ENCODE measurements around the gene ZNF808. TPM values are rescaled to one million over a fixed set of nuclear protein-coding genes. Genes with fewer than 3 reads are reported as not detected.
A peak's percentile ranks its signal among the peaks of the same experiment; 100 is the strongest.
"Not testable (repeated sequence)": the region's sequence is repeated elsewhere in the genome, so short reads cannot be mapped to it uniquely, and the experiment has no call there.

Gene ZNF808
- polyA plus RNA-seq, 1 donor: 14.8 TPM

GRCh38 chr19:52535385-52535770 is 7.9 kb downstream of the ZNF808 start:
- DNase-seq; H3K9me3 ChIP-seq (ENCODE audit: control insufficient read depth, low read depth, low read length): not testable (repeated sequence)
- peak overlapping the region; percentile 58 for H3K4me3 ChIP-seq (ENCODE audit: low read length)

GRCh38 chr19:52535771-52536447 is 8.4 kb downstream of the ZNF808 start:
- Histone ChIP-seq H3K36me3 (ENCODE audit: control insufficient read depth, insufficient read depth, low read length) (peaks cover 8% of the 10 kb centered on the region), H3K27ac (ENCODE audit: low read length) (peak overlapping the region; percentile 82), H3K27me3 (ENCODE audit: control insufficient read depth, insufficient read depth, low read length) (no peaks in the 10 kb centered on the region), H3K9me3 (ENCODE audit: control insufficient read depth, low read depth, low read length) (peaks cover 9% of the 10 kb centered on the region), H3K4me3 (ENCODE audit: low read length) (peak overlapping the region; percentile 58), H3K4me1 (ENCODE audit: control insufficient read depth, insufficient read depth, low read length) (no peaks in the 10 kb centered on the region)
- no CpG with 5 or more reads among the region's 50 CpGs for WGBS (ENCODE audit: insufficient coverage, low lambda C conversion rate)
- DNase-seq: peak; percentile 84 to 93

More at GRCh38 chr19:52535385-52535770, 7.9 kb downstream of the ZNF808 start:
- H3K27ac ChIP-seq (ENCODE audit: low read length): peak overlapping the region; percentile 60
- H3K4me1 ChIP-seq (ENCODE audit: control insufficient read depth, insufficient read depth, low read length); H3K27me3 ChIP-seq (ENCODE audit: control insufficient read depth, insufficient read depth, low read length); H3K36me3 ChIP-seq (ENCODE audit: control insufficient read depth, insufficient read depth, low read length): not testable (repeated sequence)
- no CpG with 5 or more reads among the region's 15 CpGs for WGBS (ENCODE audit: insufficient coverage, low lambda C conversion rate)

DNA sequence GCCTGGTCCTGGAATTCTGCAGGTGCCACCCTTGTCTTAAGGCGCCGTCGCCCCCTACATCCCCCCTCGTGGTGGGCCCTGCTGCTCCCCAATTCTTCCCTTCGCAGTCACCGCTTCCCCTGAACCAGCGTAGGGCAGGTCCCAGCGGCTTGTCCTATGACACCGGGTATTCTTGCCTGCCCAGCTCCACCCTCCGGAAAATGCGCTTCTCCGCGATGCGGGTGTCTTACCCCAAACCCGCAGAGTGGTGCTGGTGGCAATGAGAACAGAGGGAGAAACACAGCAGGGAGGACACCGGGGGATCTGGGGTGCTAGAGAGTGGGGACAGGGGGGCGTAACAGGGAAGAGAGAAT is 9.0 kb downstream of the ZNF808 start:
- DNase-seq: peak in 1 of 2 donors; percentile 20
- Histone ChIP-seq H3K27ac (ENCODE audit: low read length) (peak overlapping the region; percentile 82), H3K9me3 (ENCODE audit: control insufficient read depth, low read depth, low read length) (peaks cover 9% of the 10 kb centered on the region), H3K4me3 (ENCODE audit: low read length) (peak overlapping the region; percentile 58), H3K36me3 (ENCODE audit: control insufficient read depth, insufficient read depth, low read length) (peaks cover 11% of the 10 kb centered on the region), H3K4me1 (ENCODE audit: control insufficient read depth, insufficient read depth, low read length) (no peaks in the 10 kb centered on the region), H3K27me3 (ENCODE audit: control insufficient read depth, insufficient read depth, low read length) (no peaks in the 10 kb centered on the region)
- no CpG with 5 or more reads among the region's 17 CpGs for WGBS (ENCODE audit: insufficient coverage, low lambda C conversion rate)

GRCh38 chr19:52538815-52539214 is 11.3 kb downstream of the ZNF808 start:
- H3K4me3 ChIP-seq (ENCODE audit: low read length); H3K27ac ChIP-seq (ENCODE audit: low read length); DNase-seq; H3K9me3 ChIP-seq (ENCODE audit: control insufficient read depth, low read depth, low read length); H3K4me1 ChIP-seq (ENCODE audit: control insufficient read depth, insufficient read depth, low read length); H3K27me3 ChIP-seq (ENCODE audit: control insufficient read depth, insufficient read depth, low read length): not testable (repeated sequence)
- no CpG with 5 or more reads among the region's 4 CpGs for WGBS (ENCODE audit: insufficient coverage, low lambda C conversion rate)
- H3K36me3 ChIP-seq (ENCODE audit: control insufficient read depth, insufficient read depth, low read length): peaks cover 22% of the 10 kb centered on the region

- not testable (repeated sequence) for DNase-seq; H3K27ac ChIP-seq (ENCODE audit: low read length); H3K27me3 ChIP-seq (ENCODE audit: control insufficient read depth, insufficient read depth, low read length); H3K4me1 ChIP-seq (ENCODE audit: control insufficient read depth, insufficient read depth, low read length); H3K4me3 ChIP-seq (ENCODE audit: low read length)
- H3K9me3 ChIP-seq (ENCODE audit: control insufficient read depth, low read depth, low read length): peaks cover 19% of the 10 kb centered on the region
- 90% methylated on average over 2 of the region's 5 CpGs for WGBS (ENCODE audit: insufficient coverage, low lambda C conversion rate)
- peaks cover 37% of the 10 kb centered on the region for H3K36me3 ChIP-seq (ENCODE audit: control insufficient read depth, insufficient read depth, low read length)
These were observed 13.7 kb downstream of the ZNF808 start for GRCh38 chr19:52541176-52541575.

DNA sequence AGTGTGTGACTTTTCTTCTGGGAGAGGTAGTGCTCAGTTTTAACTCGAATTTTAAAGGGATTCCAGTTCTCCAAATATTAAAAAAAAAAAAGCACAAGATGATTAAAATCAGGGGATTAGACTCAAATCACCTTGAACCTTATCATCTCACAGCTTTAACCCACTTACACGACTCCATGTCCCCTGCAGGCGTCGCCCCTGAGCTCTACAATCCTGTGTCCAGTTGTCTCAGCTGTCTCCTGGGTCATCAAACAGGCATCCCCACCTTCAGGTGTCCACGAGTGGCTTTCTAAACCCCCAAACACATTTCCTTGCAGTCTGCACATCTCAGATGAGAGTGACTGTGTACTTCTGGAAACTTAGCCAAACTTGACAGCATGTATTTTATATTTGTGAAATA is 14.1 kb downstream of the ZNF808 start:
- no CpG with 5 or more reads among the region's 5 CpGs for whole genome bisulfite sequencing (ENCODE audit: insufficient coverage, low lambda C conversion rate)
- Histone ChIP-seq H3K27me3 (ENCODE audit: control insufficient read depth, insufficient read depth, low read length) (no peaks in the 10 kb centered on the region), H3K9me3 (ENCODE audit: control insufficient read depth, low read depth, low read length) (peaks cover 21% of the 10 kb centered on the region), H3K4me3 (ENCODE audit: low read length) (no peak overlapping the region), H3K27ac (ENCODE audit: low read length) (no peak overlapping the region), H3K4me1 (ENCODE audit: control insufficient read depth, insufficient read depth, low read length) (no peaks in the 10 kb centered on the region), H3K36me3 (ENCODE audit: control insufficient read depth, insufficient read depth, low read length) (peaks cover 40% of the 10 kb centered on the region)
- no peak for DNase-seq

DNA sequence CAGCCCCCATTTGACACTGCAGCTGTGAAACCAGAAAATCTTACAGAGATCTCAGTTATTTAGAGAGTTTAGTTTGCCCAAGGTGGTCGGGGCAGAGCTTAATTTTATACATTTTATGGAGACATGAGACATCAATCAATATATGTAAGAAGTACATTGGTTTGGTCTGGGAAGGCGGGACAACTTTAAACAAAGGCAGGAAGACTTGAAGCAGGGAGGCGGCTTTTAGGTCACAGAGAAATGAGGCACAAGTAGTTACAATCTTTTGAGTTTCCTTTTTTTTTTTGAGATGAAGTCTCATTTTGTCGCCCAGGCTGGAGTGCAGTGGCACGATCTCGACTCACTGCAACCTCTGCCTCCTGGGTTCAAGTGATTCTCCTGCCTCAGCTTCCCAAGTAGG is 15.1 kb downstream of the ZNF808 start:
- not testable (repeated sequence) for DNase-seq; H3K27me3 ChIP-seq (ENCODE audit: control insufficient read depth, insufficient read depth, low read length); H3K4me1 ChIP-seq (ENCODE audit: control insufficient read depth, insufficient read depth, low read length); H3K27ac ChIP-seq (ENCODE audit: low read length); H3K4me3 ChIP-seq (ENCODE audit: low read length)
- Histone ChIP-seq H3K36me3 (ENCODE audit: control insufficient read depth, insufficient read depth, low read length) (peaks cover 45% of the 10 kb centered on the region), H3K9me3 (ENCODE audit: control insufficient read depth, low read depth, low read length) (peaks cover 24% of the 10 kb centered on the region)
- no CpG with 5 or more reads among the region's 6 CpGs for WGBS (ENCODE audit: insufficient coverage, low lambda C conversion rate)

- Histone ChIP-seq H3K9me3 (ENCODE audit: control insufficient read depth, low read depth, low read length) (peaks cover 27% of the 10 kb centered on the region), H3K27ac (ENCODE audit: low read length) (no peak overlapping the region), H3K4me3 (ENCODE audit: low read length) (no peak overlapping the region), H3K27me3 (ENCODE audit: control insufficient read depth, insufficient read depth, low read length) (no peaks in the 10 kb centered on the region), H3K36me3 (ENCODE audit: control insufficient read depth, insufficient read depth, low read length) (peaks cover 49% of the 10 kb centered on the region), H3K4me1 (ENCODE audit: control insufficient read depth, insufficient read depth, low read length) (no peaks in the 10 kb centered on the region)
- no CpG with 5 or more reads among the region's 8 CpGs for WGBS (ENCODE audit: insufficient coverage, low lambda C conversion rate)
- DNase-seq: no peak
These were observed 15.7 kb downstream of the ZNF808 start for GRCh38 chr19:52542984-52543664.

DNA sequence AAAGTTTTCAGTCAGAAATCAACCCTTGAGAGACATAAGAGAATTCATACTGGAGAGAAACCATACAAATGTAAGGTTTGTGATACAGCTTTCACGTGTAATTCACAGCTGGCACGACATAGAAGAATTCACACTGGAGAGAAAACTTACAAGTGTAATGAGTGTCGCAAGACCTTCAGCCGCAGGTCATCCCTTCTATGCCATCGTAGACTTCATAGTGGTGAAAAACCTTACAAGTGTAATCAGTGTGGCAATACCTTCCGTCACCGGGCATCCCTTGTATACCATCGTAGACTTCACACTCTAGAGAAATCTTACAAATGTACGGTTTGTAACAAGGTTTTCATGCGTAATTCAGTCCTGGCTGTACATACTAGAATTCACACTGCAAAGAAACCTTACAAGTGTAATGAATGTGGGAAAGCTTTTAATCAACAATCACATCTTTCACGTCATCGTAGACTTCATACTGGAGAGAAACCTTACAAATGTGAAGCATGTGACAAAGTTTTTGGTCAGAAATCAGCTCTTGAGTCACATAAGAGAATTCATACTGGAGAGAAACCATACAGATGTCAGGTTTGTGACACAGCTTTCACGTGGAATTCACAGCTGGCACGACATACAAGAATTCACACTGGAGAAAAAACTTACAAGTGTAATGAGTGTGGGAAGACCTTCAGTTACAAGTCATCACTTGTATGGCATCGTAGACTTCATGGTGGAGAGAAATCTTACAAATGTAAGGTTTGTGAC is 26.9 kb downstream of the ZNF808 start:
- Histone ChIP-seq H3K36me3 (ENCODE audit: control insufficient read depth, insufficient read depth, low read length) (peaks cover 59% of the 10 kb centered on the region), H3K27me3 (ENCODE audit: control insufficient read depth, insufficient read depth, low read length) (no peaks in the 10 kb centered on the region), H3K4me1 (ENCODE audit: control insufficient read depth, insufficient read depth, low read length) (no peaks in the 10 kb centered on the region), H3K4me3 (ENCODE audit: low read length) (no peak overlapping the region), H3K9me3 (ENCODE audit: control insufficient read depth, low read depth, low read length) (peaks cover 57% of the 10 kb centered on the region), H3K27ac (ENCODE audit: low read length) (no peak overlapping the region)
- WGBS (ENCODE audit: insufficient coverage, low lambda C conversion rate): 95% methylated on average over 4 of the region's 15 CpGs
- DNase-seq: no peak

- Histone ChIP-seq H3K9me3 (ENCODE audit: control insufficient read depth, low read depth, low read length) (peaks cover 62% of the 10 kb centered on the region), H3K36me3 (ENCODE audit: control insufficient read depth, insufficient read depth, low read length) (peaks cover 49% of the 10 kb centered on the region), H3K27ac (ENCODE audit: low read length) (no peak overlapping the region), H3K27me3 (ENCODE audit: control insufficient read depth, insufficient read depth, low read length) (no peaks in the 10 kb centered on the region), H3K4me3 (ENCODE audit: low read length) (no peak overlapping the region), H3K4me1 (ENCODE audit: control insufficient read depth, insufficient read depth, low read length) (no peaks in the 10 kb centered on the region)
- no CpG with 5 or more reads among the region's 16 CpGs for WGBS (ENCODE audit: insufficient coverage, low lambda C conversion rate)
- no peak for DNase-seq
These were observed 29.9 kb downstream of the ZNF808 start for GRCh38 chr19:52557231-52557995.
